K562 (cell line): ENCODE results near the gene LRRTM4. TPM values are rescaled to one million over a fixed set of nuclear protein-coding genes. Genes with fewer than 3 reads are reported as not detected.

ENCODE experiments used
- ATAC-seq: fragments of 200-7000 bp; cut with Tn5 transposase; 3 replicates; pipeline ENCODE4 v1.9.1; 2020; ENCODE audit warnings: moderate library complexity
- BruUV-seq: library from RNA; stranded (reverse); fragments of 400-500 nt; replicated peaks from 2 replicates; lab custom pipeline; 2021; lab: Mats Ljungman, UMichigan
- CTCF ChIA-PET: fragments of 300-600 bp; formaldehyde crosslinking; extraction: SDS; loops from one replicate; lab custom pipeline; 2021; ENCODE audit warnings: low intra/inter-chr PET ratio; lab: Yijun Ruan, JAX
- POLR2A ChIA-PET: fragments of 300-600, 350-650 bp; sonication (Branson Sonifier 250); formaldehyde crosslinking; extraction: SDS; loops from one replicate; lab custom pipeline; 2021; ENCODE audit warnings: antibody characterized with exemption, inconsistent platforms; lab: Yijun Ruan, JAX
- DNase-seq, 4 experiments: peaks; one replicate each; pipeline versions ENCODE4 v3.0.0 to v3.0.0-alpha.2; 2011 to 2018; ENCODE audit warnings: low spot score in 3 of 4, mixed read lengths in 3 of 4; ENCODE audit errors: extremely low read depth in 1 of 4
- FAIRE-seq: peaks from 2 replicates; lab custom pipeline; 2011; peaks lifted over from hg19 to GRCh38; lab: Jason Lieb, UNC
- H2AFZ ChIP-seq: 2 replicates; pipeline ENCODE4 v1.6.0; 2011; ENCODE audit warnings: low read depth, low read length, control low read depth, inconsistent platforms
- H3K27ac ChIP-seq: fragments of 200-600 bp; 3 replicates; pipeline ENCODE4 v1.8.0; 2011; ENCODE audit warnings: low read depth, mild to moderate bottlenecking, control low read depth, inconsistent platforms, low read length, moderate library complexity, mixed read lengths; ENCODE audit errors: extremely low read depth
- H3K27me3 ChIP-seq, 2 experiments: fragments of 300-600 bp in 1 of 2; 2 replicates in 1 of 2; 3 replicates in 1 of 2; pipeline versions ENCODE4 v1.6.0 to v1.8.0; 2011; ENCODE audit warnings: inconsistent platforms in 2 of 2, low read length in 2 of 2, mild to moderate bottlenecking in 1 of 2, mixed read lengths in 1 of 2, moderate library complexity in 1 of 2; ENCODE audit not compliant: control insufficient read depth in 2 of 2, insufficient read depth in 2 of 2
- H3K36me3 ChIP-seq: fragments of 300-600 bp; 3 replicates; pipeline ENCODE4 v1.8.0; 2011; ENCODE audit warnings: mild to moderate bottlenecking, low read length, inconsistent platforms; ENCODE audit not compliant: control insufficient read depth, insufficient read depth
- H3K4me1 ChIP-seq, 2 experiments: fragments of 200-600 bp in 1 of 2; replicated peaks in 1 of 2; 2 replicates in 1 of 2; 3 replicates in 1 of 2; pipeline versions ENCODE4 v1.5.1 to v1.8.0; 2011; ENCODE audit warnings: inconsistent platforms in 2 of 2, low read length in 2 of 2, mild to moderate bottlenecking in 1 of 2, mixed read lengths in 1 of 2, moderate library complexity in 1 of 2; ENCODE audit not compliant: control insufficient read depth in 2 of 2, insufficient read depth in 2 of 2
- H3K4me2 ChIP-seq: 2 replicates; pipeline ENCODE4 v1.6.1; 2011; ENCODE audit warnings: low read length, control low read depth, inconsistent platforms, mixed read lengths; ENCODE audit not compliant: insufficient read depth
- H3K4me3 ChIP-seq: fragments of 200-600 bp; sonication (generic), shearing (Covaris generic); 2 replicates; pipeline ENCODE4 v1.5.1; 2016; ENCODE audit warnings: control low read depth, inconsistent platforms
- H3K79me2 ChIP-seq: fragments of 200-600 bp; 3 replicates; pipeline ENCODE4 v1.8.0; 2011; ENCODE audit warnings: low read length, inconsistent platforms; ENCODE audit not compliant: control insufficient read depth, insufficient read depth
- H3K9ac ChIP-seq, 2 experiments: 2 replicates each; pipeline versions ENCODE4 v1.6.0 to v1.6.1; 2011; ENCODE audit warnings: low read depth in 2 of 2, low read length in 2 of 2, control low read depth in 1 of 2, inconsistent platforms in 1 of 2, mild to moderate bottlenecking in 1 of 2, mixed read lengths in 1 of 2; ENCODE audit not compliant: insufficient read depth in 1 of 2
- H3K9me1 ChIP-seq: one replicate; pipeline ENCODE4 v1.6.0; 2011; ENCODE audit warnings: inconsistent platforms, mild to moderate bottlenecking, low read length, moderate library complexity; ENCODE audit not compliant: control insufficient read depth, insufficient read depth
- H3K9me3 ChIP-seq: replicated peaks from 2 replicates; pipeline ENCODE4 v1.5.1; 2011; ENCODE audit warnings: low read depth, low read length, inconsistent platforms; ENCODE audit not compliant: control insufficient read depth, insufficient read depth
- H4K20me1 ChIP-seq: replicated peaks from 2 replicates; pipeline ENCODE4 v1.6.1; 2011; ENCODE audit warnings: low read length, inconsistent platforms, mixed read lengths; ENCODE audit not compliant: control insufficient read depth, insufficient read depth
- CC2D1A ChIP-seq: fragments of 450-650 bp; IDR thresholded peaks from 2 replicates; pipeline ENCODE4 v1.6.1; 2017; ENCODE audit warnings: mild to moderate bottlenecking
- CCAR2 ChIP-seq: fragments of 200-400 bp; formaldehyde crosslinking; IDR thresholded peaks from 2 replicates; pipeline ENCODE4 v1.6.1; 2017; ENCODE audit warnings: mild to moderate bottlenecking, low read depth, low read length
- ILK ChIP-seq: fragments of 450-650 bp; IDR thresholded peaks from 2 replicates; pipeline ENCODE4 v1.6.1; 2016; ENCODE audit warnings: missing genetic modification characterization, low read depth, mild to moderate bottlenecking, missing compliant biosample characterization, moderate library complexity, borderline replicate concordance
- L3MBTL2 ChIP-seq: fragments of 450-650 bp; IDR thresholded peaks from 2 replicates; pipeline ENCODE4 v1.6.1; 2016; ENCODE audit warnings: mild to moderate bottlenecking, moderate library complexity
- NFE2L1 ChIP-seq: fragments of 450-650 bp; IDR thresholded peaks from 2 replicates; pipeline ENCODE4 v1.6.1; 2016; ENCODE audit warnings: missing genetic modification characterization, low read depth, mild to moderate bottlenecking, missing compliant biosample characterization, moderate library complexity, borderline replicate concordance
- SIN3A ChIP-seq, 2 experiments: fragments of 150-350 bp in 1 of 2; IDR thresholded peaks; 2 replicates each; pipeline ENCODE4 v1.6.1; 2011 to 2016; ENCODE audit warnings: borderline replicate concordance in 2 of 2, low read depth in 2 of 2, low read length in 2 of 2, mild to moderate bottlenecking in 2 of 2, moderate library complexity in 2 of 2; ENCODE audit not compliant: control insufficient read depth in 1 of 2
- TAF9B ChIP-seq: fragments of 450-650 bp; IDR thresholded peaks from 2 replicates; pipeline ENCODE4 v1.6.1; 2018; ENCODE audit warnings: mild to moderate bottlenecking; ENCODE audit not compliant: partially characterized antibody
- TARDBP ChIP-seq: fragments of 450-650 bp; IDR thresholded peaks from 2 replicates; pipeline ENCODE4 v1.6.1; 2016
- YBX1 ChIP-seq: fragments of 450-650 bp; IDR thresholded peaks from 2 replicates; pipeline ENCODE4 v1.7.1; 2016; ENCODE audit warnings: mild to moderate bottlenecking
- ZNF583 ChIP-seq: fragments of 250-450 bp; sonication (Bioruptor Pico); IDR thresholded peaks from 2 replicates; pipeline ENCODE4 v1.4.0; 2020
- ZNF778 ChIP-seq: fragments of 450-650 bp; formaldehyde crosslinking; IDR thresholded peaks from 2 replicates; pipeline ENCODE4 v1.4.0; 2020; ENCODE audit warnings: mild to moderate bottlenecking, moderate library complexity
- WGBS: fragments of 100-300 bp; shearing (Covaris generic); methylation state at CpG from one replicate; pipeline ENCODE4 v1.1.6; 2016; ENCODE audit warnings: low coverage, mixed read lengths; ENCODE audit not compliant: insufficient coverage; ENCODE audit errors: missing lambda C conversion rate; 5-methylcytosine and 5-hydroxymethylcytosine counted together
- in situ Hi-C: fragments of 300-500 bp; cut with MboI; formaldehyde crosslinking; loops from 4 replicates; pipeline ENCODE4 v1.15.0; 2018; ENCODE audit warnings: inconsistent platforms, mixed read lengths
- intact Hi-C: fragments of 100-400 bp; cut with micrococcal nuclease; formaldehyde crosslinking; loops from 2 replicates; pipeline ENCODE4 v1.14.2; 2022
- polyA plus RNA-seq, 8 experiments: library from polyadenylated mRNA; depleted of rRNA in 4 of 8; stranded (reverse) in 5 of 8; unstranded in 3 of 8; fragments of >200 nt; fragmentation: Nextera tagmentation in 2 of 8; fragmentation: Illumina TruSeq in 1 of 8; extraction: Ambion mirVana in 2 of 8; extraction: Trizol in 1 of 8; gene quantifications; 2 replicates each; pipeline versions ENCODE4 v1.2.1 to v1.2.3, GENCODE V29; 2011 to 2014; ENCODE audit warnings: inconsistent platforms in 1 of 8, missing spikeins in 1 of 8
- total RNA-seq, 7 experiments: library from RNA; depleted of rRNA in 6 of 7; stranded (reverse); fragments of >200 nt in 6 of 7; fragmentation: Illumina TruSeq in 2 of 7; extraction: Trizol in 2 of 7; gene quantifications; 2 replicates each; pipeline versions ENCODE4 v1.2.1 to v1.2.3, GENCODE V29; 2011 to 2021; ENCODE audit warnings: low replicate concordance in 1 of 7
- TF ChIP-seq, protein P1 (sequence below), 2 experiments: fragments of 250-450 bp in 1 of 2; fragments of 450-650 bp in 1 of 2; sonication (Bioruptor Pico) in 1 of 2; IDR thresholded peaks; 2 replicates each; pipeline versions ENCODE4 v1.6.1 to v1.8.0; 2016 to 2021; ENCODE audit warnings: mild to moderate bottlenecking in 2 of 2, moderate library complexity in 2 of 2, missing compliant biosample characterization in 1 of 2, missing genetic modification characterization in 1 of 2
- TF ChIP-seq, protein P2 (sequence below), 2 experiments: fragments of 450-650 bp; conservative IDR thresholded peaks; 2 replicates each; pipeline ENCODE4 v1.6.1; 2017; ENCODE audit warnings: mild to moderate bottlenecking in 2 of 2, moderate library complexity in 2 of 2
- TF ChIP-seq, protein P3 (sequence below): fragments of 200-800 bp; sonication (Bioruptor generic); IDR thresholded peaks from 2 replicates; pipeline ENCODE4 v1.6.1; 2016; ENCODE audit warnings: missing genetic modification characterization, missing compliant biosample characterization

Gene LRRTM4
- total and polyA plus RNA-seq, 9 of the 15 experiments (the other 6 are each of a cell fraction or from before 2014, with no cell fraction given): 0.04 TPM; not detected in 6

DNA sequence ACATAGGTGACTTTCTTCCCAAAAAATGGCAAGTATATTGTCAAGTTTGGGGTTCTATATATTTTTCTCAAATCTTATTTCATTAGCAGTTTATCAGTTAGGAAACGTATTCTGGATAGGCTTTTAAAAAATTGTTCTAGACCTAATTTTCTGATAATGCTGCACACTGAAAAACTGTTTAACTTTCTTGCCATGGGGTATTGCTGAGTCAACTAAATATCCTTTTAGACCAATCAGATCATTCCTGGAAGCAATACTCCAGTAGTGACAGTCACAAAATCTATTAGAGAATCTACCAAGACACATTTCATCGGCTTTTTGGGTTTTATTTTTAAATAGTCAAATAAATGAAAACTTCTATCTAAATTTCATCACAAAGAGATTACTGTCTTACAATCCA lies 440.6 kb downstream of the LRRTM4 start:
- intact Hi-C loops: no loop called here
- no TSS peak for BruUV-seq
- TF ChIP-seq, protein P1, sequence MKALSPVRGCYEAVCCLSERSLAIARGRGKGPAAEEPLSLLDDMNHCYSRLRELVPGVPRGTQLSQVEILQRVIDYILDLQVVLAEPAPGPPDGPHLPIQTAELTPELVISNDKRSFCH (CRISPR knock-in tag; IDR thresholded peaks at IDR 0.05): no peak
- TF ChIP-seq, protein P1 (tag; IDR thresholded peaks at IDR 0.05): no peak
- TF ChIP-seq, protein P2, sequence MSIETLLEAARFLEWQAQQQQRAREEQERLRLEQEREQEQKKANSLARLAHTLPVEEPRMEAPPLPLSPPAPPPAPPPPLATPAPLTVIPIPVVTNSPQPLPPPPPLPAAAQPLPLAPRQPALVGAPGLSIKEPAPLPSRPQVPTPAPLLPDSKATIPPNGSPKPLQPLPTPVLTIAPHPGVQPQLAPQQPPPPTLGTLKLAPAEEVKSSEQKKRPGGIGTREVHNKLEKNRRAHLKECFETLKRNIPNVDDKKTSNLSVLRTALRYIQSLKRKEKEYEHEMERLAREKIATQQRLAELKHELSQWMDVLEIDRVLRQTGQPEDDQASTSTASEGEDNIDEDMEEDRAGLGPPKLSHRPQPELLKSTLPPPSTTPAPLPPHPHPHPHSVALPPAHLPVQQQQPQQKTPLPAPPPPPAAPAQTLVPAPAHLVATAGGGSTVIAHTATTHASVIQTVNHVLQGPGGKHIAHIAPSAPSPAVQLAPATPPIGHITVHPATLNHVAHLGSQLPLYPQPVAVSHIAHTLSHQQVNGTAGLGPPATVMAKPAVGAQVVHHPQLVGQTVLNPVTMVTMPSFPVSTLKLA (conservative IDR thresholded peaks at IDR 0.05): no peak
- TF ChIP-seq CCAR2 (no peak), TAF9B (no peak), CC2D1A (no peak), ILK (no peak), L3MBTL2 (no peak), ZNF778 (CRISPR knock-in tag) (no peak), SIN3A (IDR thresholded peaks at IDR 0.05; ENCODE audit: borderline replicate concordance in 2 of 2, control insufficient read depth in 1 of 2, low read depth in 2 of 2, low read length in 2 of 2) (no peak), TARDBP (no peak), YBX1 (no peak), ZNF583 (CRISPR knock-in tag) (no peak), NFE2L1 (tag) (no peak)
- TF ChIP-seq, protein P3, sequence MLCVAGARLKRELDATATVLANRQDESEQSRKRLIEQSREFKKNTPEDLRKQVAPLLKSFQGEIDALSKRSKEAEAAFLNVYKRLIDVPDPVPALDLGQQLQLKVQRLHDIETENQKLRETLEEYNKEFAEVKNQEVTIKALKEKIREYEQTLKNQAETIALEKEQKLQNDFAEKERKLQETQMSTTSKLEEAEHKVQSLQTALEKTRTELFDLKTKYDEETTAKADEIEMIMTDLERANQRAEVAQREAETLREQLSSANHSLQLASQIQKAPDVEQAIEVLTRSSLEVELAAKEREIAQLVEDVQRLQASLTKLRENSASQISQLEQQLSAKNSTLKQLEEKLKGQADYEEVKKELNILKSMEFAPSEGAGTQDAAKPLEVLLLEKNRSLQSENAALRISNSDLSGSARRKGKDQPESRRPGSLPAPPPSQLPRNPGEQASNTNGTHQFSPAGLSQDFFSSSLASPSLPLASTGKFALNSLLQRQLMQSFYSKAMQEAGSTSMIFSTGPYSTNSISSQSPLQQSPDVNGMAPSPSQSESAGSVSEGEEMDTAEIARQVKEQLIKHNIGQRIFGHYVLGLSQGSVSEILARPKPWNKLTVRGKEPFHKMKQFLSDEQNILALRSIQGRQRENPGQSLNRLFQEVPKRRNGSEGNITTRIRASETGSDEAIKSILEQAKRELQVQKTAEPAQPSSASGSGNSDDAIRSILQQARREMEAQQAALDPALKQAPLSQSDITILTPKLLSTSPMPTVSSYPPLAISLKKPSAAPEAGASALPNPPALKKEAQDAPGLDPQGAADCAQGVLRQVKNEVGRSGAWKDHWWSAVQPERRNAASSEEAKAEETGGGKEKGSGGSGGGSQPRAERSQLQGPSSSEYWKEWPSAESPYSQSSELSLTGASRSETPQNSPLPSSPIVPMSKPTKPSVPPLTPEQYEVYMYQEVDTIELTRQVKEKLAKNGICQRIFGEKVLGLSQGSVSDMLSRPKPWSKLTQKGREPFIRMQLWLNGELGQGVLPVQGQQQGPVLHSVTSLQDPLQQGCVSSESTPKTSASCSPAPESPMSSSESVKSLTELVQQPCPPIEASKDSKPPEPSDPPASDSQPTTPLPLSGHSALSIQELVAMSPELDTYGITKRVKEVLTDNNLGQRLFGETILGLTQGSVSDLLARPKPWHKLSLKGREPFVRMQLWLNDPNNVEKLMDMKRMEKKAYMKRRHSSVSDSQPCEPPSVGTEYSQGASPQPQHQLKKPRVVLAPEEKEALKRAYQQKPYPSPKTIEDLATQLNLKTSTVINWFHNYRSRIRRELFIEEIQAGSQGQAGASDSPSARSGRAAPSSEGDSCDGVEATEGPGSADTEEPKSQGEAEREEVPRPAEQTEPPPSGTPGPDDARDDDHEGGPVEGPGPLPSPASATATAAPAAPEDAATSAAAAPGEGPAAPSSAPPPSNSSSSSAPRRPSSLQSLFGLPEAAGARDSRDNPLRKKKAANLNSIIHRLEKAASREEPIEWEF: no peak

More for the DNA sequence above, 440.6 kb downstream of the LRRTM4 start:
- no peaks in the 10 kb centered on the region for H3K36me3 ChIP-seq
- ATAC-seq (no peak), DNase-seq (no peak), FAIRE-seq (no peak)
- no peak overlapping the region for H3K4me2 ChIP-seq
- H3K27me3 ChIP-seq: no peaks in the 10 kb centered on the region
- H3K9me3 ChIP-seq: no peaks in the 10 kb centered on the region; the same call in 1 of the 2 replicates
- no peak overlapping the region for H3K4me3 ChIP-seq
- POLR2A ChIA-PET: no interaction called here
- no peaks in the 10 kb centered on the region for H3K9me1 ChIP-seq
- H2AFZ ChIP-seq: no peak overlapping the region
- in situ Hi-C loops: no loop called here
- CTCF ChIA-PET: no interaction called here
- H4K20me1 ChIP-seq: no peaks in the 10 kb centered on the region
- no peaks in the 10 kb centered on the region for H3K4me1 ChIP-seq
- no peak overlapping the region for H3K27ac ChIP-seq
- 0% methylated on average over 2 of the region's 2 CpGs for WGBS
- no peaks in the 10 kb centered on the region for H3K79me2 ChIP-seq
- H3K9ac ChIP-seq: no peak overlapping the region
